GM18502 (cell line): ENCODE results near the gene CCNH.

ENCODE experiments used
- ATAC-seq: cut with Tn5 transposase; IDR thresholded peaks from one replicate; pipeline ENCODE4 v1.9.1; 2021; ENCODE audit warnings: mild to moderate bottlenecking; ENCODE audit not compliant: unreplicated experiment, poor library complexity

CCNH gene

GRCh38 chr5:87404359-87404758, 8.4 kb downstream of the CCNH start:
- no peak for ATAC-seq

GRCh38 chr5:87403899-87404298, 8.8 kb downstream of the CCNH start:
- no peak for ATAC-seq

- no peak for ATAC-seq
These were observed 9.3 kb downstream of the CCNH start for GRCh38 chr5:87403409-87403808.

GRCh38 chr5:87401626-87402025, 11.1 kb downstream of the CCNH start:
- no peak for ATAC-seq

GRCh38 chr5:87400305-87400899, 12.3 kb downstream of the CCNH start:
- ATAC-seq, result peak; percentile 84

- no peak for ATAC-seq
These were observed 13.0 kb downstream of the CCNH start for GRCh38 chr5:87399720-87400119.

- no peak for ATAC-seq
These were observed 13.6 kb downstream of the CCNH start for GRCh38 chr5:87398981-87399614.

GRCh38 chr5:87394411-87395165, 18.1 kb downstream of the CCNH start:
- ATAC-seq, result no peak

GRCh38 chr5:87393331-87393730, 19.4 kb downstream of the CCNH start:
- ATAC-seq, result no peak

- no peak for ATAC-seq
These were observed 19.9 kb downstream of the CCNH start for GRCh38 chr5:87392801-87393200.

GRCh38 chr5:87392170-87392569, 20.6 kb downstream of the CCNH start:
- no peak for ATAC-seq

GRCh38 chr5:87390576-87391199, 22.0 kb downstream of the CCNH start:
- no peak for ATAC-seq

- ATAC-seq, result no peak
These were observed 22.7 kb downstream of the CCNH start for GRCh38 chr5:87390075-87390474.

GRCh38 chr5:87389296-87390034, 23.3 kb downstream of the CCNH start:
- no peak for ATAC-seq

- no peak for ATAC-seq
These were observed 24.6 kb downstream of the CCNH start for GRCh38 chr5:87388129-87388528.

- ATAC-seq, result no peak
These were observed 26.9 kb downstream of the CCNH start for GRCh38 chr5:87385802-87386201.

- ATAC-seq, result no peak
These were observed 29.5 kb downstream of the CCNH start for GRCh38 chr5:87383216-87383615.

- ATAC-seq, result no peak
These were observed 30.5 kb downstream of the CCNH start for GRCh38 chr5:87382224-87382623.

- no peak for ATAC-seq
These were observed 40.0 kb downstream of the CCNH start for GRCh38 chr5:87372705-87373104.

- ATAC-seq, result no peak
These were observed 43.3 kb downstream of the CCNH start for GRCh38 chr5:87369431-87369830.

GRCh38 chr5:87368601-87369000, 44.1 kb downstream of the CCNH start:
- ATAC-seq, result no peak
